ELR (cell line): ENCODE data around the gene PHEX.

Source experiments
- DNase-seq: peaks from one replicate; pipeline ENCODE4 v3.0.0-alpha.2; 2015; ENCODE audit warnings: low read depth

The PHEX gene

GRCh38 chrX:22040184-22040583 lies 8.1 kb downstream of the PHEX start:
- DNase-seq = no peak

GRCh38 chrX:22041907-22042530 lies 9.9 kb downstream of the PHEX start:
- DNase-seq = no peak

GRCh38 chrX:22043872-22044271 lies 11.7 kb downstream of the PHEX start:
- DNase-seq = no peak

- no peak for DNase-seq
These were observed 15.3 kb downstream of the PHEX start for GRCh38 chrX:22047468-22047867.

- DNase-seq = no peak
These were observed 21.4 kb downstream of the PHEX start for GRCh38 chrX:22053481-22053880.

- no peak for DNase-seq
These were observed 24.1 kb downstream of the PHEX start for GRCh38 chrX:22056235-22056634.

- no peak for DNase-seq
These were observed 25.5 kb downstream of the PHEX start for GRCh38 chrX:22057667-22058066.

- DNase-seq = no peak
These were observed 27.6 kb downstream of the PHEX start for GRCh38 chrX:22059775-22060174.

GRCh38 chrX:22060415-22061280 lies 28.5 kb downstream of the PHEX start:
- DNase-seq = peak; percentile 30

- DNase-seq = no peak
These were observed 31.2 kb downstream of the PHEX start for GRCh38 chrX:22063284-22063683.

- DNase-seq = no peak
These were observed 37.5 kb downstream of the PHEX start for GRCh38 chrX:22069586-22069985.

- no peak for DNase-seq
These were observed 41.8 kb downstream of the PHEX start for GRCh38 chrX:22073928-22074327.

GRCh38 chrX:22078117-22078516 lies 46.0 kb downstream of the PHEX start:
- no peak for DNase-seq

- DNase-seq = peak; percentile 62
These were observed 49.5 kb downstream of the PHEX start for GRCh38 chrX:22081475-22082092.

GRCh38 chrX:22086003-22086402 lies 53.9 kb downstream of the PHEX start:
- no peak for DNase-seq

- no peak for DNase-seq
These were observed 55.0 kb downstream of the PHEX start for GRCh38 chrX:22087011-22087557.

GRCh38 chrX:22088326-22088725 lies 56.2 kb downstream of the PHEX start:
- DNase-seq = no peak

GRCh38 chrX:22090181-22090580 lies 58.1 kb downstream of the PHEX start:
- no peak for DNase-seq

GRCh38 chrX:22093550-22093949 lies 61.4 kb downstream of the PHEX start:
- no peak for DNase-seq

GRCh38 chrX:22095286-22095685 lies 63.2 kb downstream of the PHEX start:
- no peak for DNase-seq

- DNase-seq = no peak
These were observed 63.7 kb downstream of the PHEX start for GRCh38 chrX:22095856-22096255.

- peak; percentile 54 for DNase-seq
These were observed 65.0 kb downstream of the PHEX start for GRCh38 chrX:22097012-22097694.
